Choroid plexus epithelial cell (primary cell): ENCODE data around the gene KPNA1.

Experiments
- DNase-seq: peaks from one replicate; pipeline ENCODE4 v3.0.0-alpha.2; 2010; ENCODE audit warnings: low read depth
- H3K4me3 ChIP-seq: 2 replicates; pipeline ENCODE4 v1.5.1; 2011; ENCODE audit warnings: low read depth, mild to moderate bottlenecking, control low read depth, low read length, moderate library complexity
- CTCF ChIP-seq: conservative IDR thresholded peaks from 2 replicates; pipeline ENCODE4 v1.5.1; 2011; ENCODE audit warnings: low read depth, mild to moderate bottlenecking, control low read depth, inconsistent platforms, low read length, moderate library complexity

KPNA1 gene

GRCh38 chr3:122558605-122559004 lies 43.9 kb upstream of the KPNA1 start:
- TF ChIP-seq CTCF = no peak
- no peak for DNase-seq

GRCh38 chr3:122557356-122557755 lies 42.6 kb upstream of the KPNA1 start:
- no peak overlapping the region for H3K4me3 ChIP-seq
- no peak for DNase-seq
- TF ChIP-seq CTCF = no peak

More at GRCh38 chr3:122558605-122559004, 43.9 kb upstream of the KPNA1 start:
- no peak overlapping the region for H3K4me3 ChIP-seq

GRCh38 chr3:122555275-122556071 lies 40.7 kb upstream of the KPNA1 start:
- peak; percentile 53 for DNase-seq
- no peak overlapping the region for H3K4me3 ChIP-seq
- TF ChIP-seq CTCF = no peak

GRCh38 chr3:122553171-122553570 lies 38.4 kb upstream of the KPNA1 start:
- DNase-seq = no peak
- no peak for TF ChIP-seq CTCF
- H3K4me3 ChIP-seq = no peak overlapping the region

- DNase-seq = no peak
- TF ChIP-seq CTCF = no peak
- H3K4me3 ChIP-seq = no peak overlapping the region
These were observed 33.9 kb upstream of the KPNA1 start for GRCh38 chr3:122548619-122549018.

- H3K4me3 ChIP-seq = no peak overlapping the region
- no peak for DNase-seq
- TF ChIP-seq CTCF = no peak
These were observed 33.3 kb upstream of the KPNA1 start for GRCh38 chr3:122548076-122548475.

- no peak for DNase-seq
- TF ChIP-seq CTCF = no peak
- no peak overlapping the region for H3K4me3 ChIP-seq
These were observed 31.4 kb upstream of the KPNA1 start for GRCh38 chr3:122546151-122546550.
